GM12878 (cell line): Measurements from ENCODE around the gene ZNRF3. TPM values are rescaled to one million over a fixed set of nuclear protein-coding genes. Genes with fewer than 3 reads are reported as not detected.

ENCODE experiments used
- CBFB ChIP-seq: IDR thresholded peaks from 2 replicates; pipeline ENCODE4 v1.6.1; 2016; ENCODE audit warnings: antibody characterized with exemption, low read depth
- CREM ChIP-seq: IDR thresholded peaks from 2 replicates; pipeline ENCODE4 v1.6.1; 2014; ENCODE audit warnings: antibody characterized with exemption, low read depth
- EED ChIP-seq: sonication (generic); IDR thresholded peaks from 2 replicates; pipeline ENCODE4 v1.6.1; 2016; ENCODE audit warnings: antibody characterized with exemption, low read depth
- EP300 ChIP-seq, 2 experiments: fragments of 150-350 bp in 1 of 2; IDR thresholded peaks; 2 replicates each; pipeline ENCODE4 v1.6.1; 2011 to 2012; ENCODE audit warnings: low read depth in 2 of 2, low read length in 2 of 2, borderline replicate concordance in 1 of 2, improper control_type of control experiment in 1 of 2, inconsistent platforms in 1 of 2; ENCODE audit not compliant: control insufficient read depth in 1 of 2
- GATAD2B ChIP-seq: fragments of 450-650 bp; conservative IDR thresholded peaks from 2 replicates; pipeline ENCODE4 v1.6.1; 2017; ENCODE audit warnings: low read depth, mild to moderate bottlenecking, moderate library complexity
- IKZF1 ChIP-seq: fragments of 450-650 bp; conservative IDR thresholded peaks from 2 replicates; pipeline ENCODE4 v1.6.1; 2017; ENCODE audit warnings: antibody characterized with exemption, mild to moderate bottlenecking
- JUNB ChIP-seq: IDR thresholded peaks from 2 replicates; pipeline ENCODE4 v1.6.1; 2016; ENCODE audit warnings: antibody characterized with exemption, mild to moderate bottlenecking
- KLF5 ChIP-seq: fragments of 450-650 bp; IDR thresholded peaks from 2 replicates; pipeline ENCODE4 v1.6.1; 2014; ENCODE audit warnings: mild to moderate bottlenecking; ENCODE audit not compliant: partially characterized antibody
- LARP7 ChIP-seq: fragments of 450-650 bp; IDR thresholded peaks from 2 replicates; pipeline ENCODE4 v1.6.1; 2017; ENCODE audit warnings: mild to moderate bottlenecking
- MEF2B ChIP-seq: fragments of 450-650 bp; IDR thresholded peaks from 2 replicates; pipeline ENCODE4 v1.6.1; 2018; ENCODE audit warnings: mild to moderate bottlenecking, moderate library complexity; ENCODE audit not compliant: partially characterized antibody, poor library complexity, severe bottlenecking
- MXI1 ChIP-seq: fragments of 150-350 bp; IDR thresholded peaks from 2 replicates; pipeline ENCODE4 v1.6.1; 2011; ENCODE audit warnings: low read depth, mild to moderate bottlenecking, inconsistent platforms, low read length, improper control_type of control experiment
- MYB ChIP-seq: fragments of 150-350 bp; IDR thresholded peaks from 2 replicates; pipeline ENCODE4 v1.6.1; 2014; ENCODE audit warnings: mild to moderate bottlenecking, low read depth, low read length, borderline replicate concordance
- NBN ChIP-seq: fragments of 450-650 bp; IDR thresholded peaks from 2 replicates; pipeline ENCODE4 v1.6.1; 2016
- NFIC ChIP-seq: IDR thresholded peaks from 2 replicates; pipeline ENCODE4 v1.6.1; 2012; ENCODE audit warnings: low read depth, mild to moderate bottlenecking, inconsistent platforms, low read length, moderate library complexity
- NR2C2 ChIP-seq: IDR thresholded peaks from 2 replicates; pipeline ENCODE4 v1.6.1; 2011; ENCODE audit warnings: borderline replicate concordance, low read depth; ENCODE audit not compliant: control insufficient read depth, insufficient read length
- PAX5 ChIP-seq: IDR thresholded peaks from 2 replicates; pipeline ENCODE4 v1.6.1; 2011; ENCODE audit warnings: low read depth, low read length, borderline replicate concordance
- PAX8 ChIP-seq: fragments of 450-650 bp; IDR thresholded peaks from 2 replicates; pipeline ENCODE4 v1.6.1; 2017; ENCODE audit warnings: mild to moderate bottlenecking, moderate library complexity
- PML ChIP-seq: IDR thresholded peaks from 2 replicates; pipeline ENCODE4 v1.6.1; 2012; ENCODE audit warnings: low read length, inconsistent platforms
- POU2F2 ChIP-seq: IDR thresholded peaks from 3 replicates; pipeline ENCODE4 v1.6.1; 2011; ENCODE audit warnings: low read depth, mild to moderate bottlenecking, low read length, borderline replicate concordance
- SREBF2 ChIP-seq: IDR thresholded peaks from 2 replicates; pipeline ENCODE4 v1.6.1; 2012; ENCODE audit warnings: mild to moderate bottlenecking, low read length
- TBL1XR1 ChIP-seq: IDR thresholded peaks from 2 replicates; pipeline ENCODE4 v1.6.1; 2012; ENCODE audit warnings: low read depth, low read length, improper control_type of control experiment
- TCF12 ChIP-seq: IDR thresholded peaks from 2 replicates; pipeline ENCODE4 v1.6.1; 2011; ENCODE audit warnings: low read depth, mild to moderate bottlenecking, low read length
- TCF7 ChIP-seq: IDR thresholded peaks from 2 replicates; pipeline ENCODE4 v1.6.1; 2014; ENCODE audit warnings: antibody characterized with exemption, borderline replicate concordance
- ZSCAN29 ChIP-seq: fragments of 450-650 bp; IDR thresholded peaks from 2 replicates; pipeline ENCODE4 v1.6.1; 2017; ENCODE audit warnings: mild to moderate bottlenecking, moderate library complexity
- polyA plus RNA-seq, 11 experiments: library from polyadenylated mRNA; depleted of rRNA in 4 of 11; unstranded in 6 of 11; stranded (reverse) in 5 of 11; fragments of >200 nt; fragmentation: Nextera tagmentation in 4 of 11; fragmentation: Illumina TruSeq in 1 of 11; extraction: Ambion mirVana in 4 of 11; extraction: Trizol in 1 of 11; gene quantifications; 1 replicate in 1 of 11; 2 replicates in 10 of 11; pipeline versions ENCODE4 v1.2.1 to v1.2.3, GENCODE V29; 2011 to 2016; ENCODE audit warnings: inconsistent platforms in 2 of 11, missing spikeins in 2 of 11, low read depth in 1 of 11
- total RNA-seq, 4 experiments: library from RNA; depleted of rRNA in 3 of 4; stranded (reverse); fragments of >200 nt in 3 of 4; fragmentation: Illumina TruSeq in 1 of 4; extraction: Trizol in 1 of 4; gene quantifications; 2 replicates each; pipeline versions ENCODE4 v1.2.1 to v1.2.3, GENCODE V29; 2013 to 2021
- TF ChIP-seq, protein P1 (sequence below): fragments of 450-650 bp; IDR thresholded peaks from 2 replicates; pipeline ENCODE4 v1.6.1; 2017; ENCODE audit warnings: borderline replicate concordance
- TF ChIP-seq, protein P2 (sequence below): fragments of 450-650 bp; conservative IDR thresholded peaks from 2 replicates; pipeline ENCODE4 v1.6.1; 2017; ENCODE audit warnings: mild to moderate bottlenecking, moderate library complexity
- TF ChIP-seq, protein P3 (sequence below): IDR thresholded peaks from 2 replicates; pipeline ENCODE4 v1.6.1; 2012; ENCODE audit warnings: low read depth, low read length, improper control_type of control experiment
- TF ChIP-seq, protein P4 (sequence below): fragments of 450-650 bp; formaldehyde crosslinking; IDR thresholded peaks from 2 replicates; pipeline ENCODE4 v1.4.0; 2022; ENCODE audit warnings: mild to moderate bottlenecking, moderate library complexity

The ZNRF3 gene
- total and polyA plus RNA-seq, 10 of the 15 experiments (the other 5 are each of a cell fraction or from before 2014, with no cell fraction given) = 0.05 to 2.4 (median 0.46) TPM

DNA sequence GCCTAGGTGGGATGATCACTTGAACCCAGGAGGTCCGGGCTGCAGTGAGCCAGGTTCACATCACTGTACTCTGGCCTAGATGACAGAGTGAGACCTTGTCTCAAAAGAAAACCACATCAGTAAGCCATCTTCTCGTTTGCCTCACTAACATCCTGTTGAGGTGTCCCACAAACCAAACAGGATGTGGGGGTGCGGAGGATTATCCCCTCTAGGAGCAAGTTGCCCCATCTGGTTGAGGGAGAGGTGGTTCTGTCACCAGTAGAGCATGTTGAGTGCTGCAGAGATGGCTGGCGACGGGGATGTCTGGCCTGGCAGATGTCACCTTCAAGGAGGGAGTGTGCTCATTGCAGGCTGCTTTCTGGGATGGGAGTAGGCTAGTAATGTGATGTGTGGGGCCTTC, 72.4 kb downstream of the ZNRF3 start (continued):
- no peak for TF ChIP-seq ZSCAN29
- peak; percentile 61 to 65; a peak in 3 of 4 replicates for TF ChIP-seq EP300 (IDR thresholded peaks at IDR 0.05; ENCODE audit: borderline replicate concordance in 1 of 2, control insufficient read depth in 1 of 2, low read depth in 2 of 2, low read length in 2 of 2)
- TF ChIP-seq GATAD2B = 0 out of 2 replicates have a peak, but pooled peaks have one; percentile 64
- TF ChIP-seq, protein P1, sequence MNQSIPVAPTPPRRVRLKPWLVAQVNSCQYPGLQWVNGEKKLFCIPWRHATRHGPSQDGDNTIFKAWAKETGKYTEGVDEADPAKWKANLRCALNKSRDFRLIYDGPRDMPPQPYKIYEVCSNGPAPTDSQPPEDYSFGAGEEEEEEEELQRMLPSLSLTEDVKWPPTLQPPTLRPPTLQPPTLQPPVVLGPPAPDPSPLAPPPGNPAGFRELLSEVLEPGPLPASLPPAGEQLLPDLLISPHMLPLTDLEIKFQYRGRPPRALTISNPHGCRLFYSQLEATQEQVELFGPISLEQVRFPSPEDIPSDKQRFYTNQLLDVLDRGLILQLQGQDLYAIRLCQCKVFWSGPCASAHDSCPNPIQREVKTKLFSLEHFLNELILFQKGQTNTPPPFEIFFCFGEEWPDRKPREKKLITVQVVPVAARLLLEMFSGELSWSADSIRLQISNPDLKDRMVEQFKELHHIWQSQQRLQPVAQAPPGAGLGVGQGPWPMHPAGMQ = peak; percentile 84
- TF ChIP-seq POU2F2 = peak; percentile 61; the same call in 1 of the 3 replicates
- TF ChIP-seq PAX8 = no peak
- TF ChIP-seq, protein P2, sequence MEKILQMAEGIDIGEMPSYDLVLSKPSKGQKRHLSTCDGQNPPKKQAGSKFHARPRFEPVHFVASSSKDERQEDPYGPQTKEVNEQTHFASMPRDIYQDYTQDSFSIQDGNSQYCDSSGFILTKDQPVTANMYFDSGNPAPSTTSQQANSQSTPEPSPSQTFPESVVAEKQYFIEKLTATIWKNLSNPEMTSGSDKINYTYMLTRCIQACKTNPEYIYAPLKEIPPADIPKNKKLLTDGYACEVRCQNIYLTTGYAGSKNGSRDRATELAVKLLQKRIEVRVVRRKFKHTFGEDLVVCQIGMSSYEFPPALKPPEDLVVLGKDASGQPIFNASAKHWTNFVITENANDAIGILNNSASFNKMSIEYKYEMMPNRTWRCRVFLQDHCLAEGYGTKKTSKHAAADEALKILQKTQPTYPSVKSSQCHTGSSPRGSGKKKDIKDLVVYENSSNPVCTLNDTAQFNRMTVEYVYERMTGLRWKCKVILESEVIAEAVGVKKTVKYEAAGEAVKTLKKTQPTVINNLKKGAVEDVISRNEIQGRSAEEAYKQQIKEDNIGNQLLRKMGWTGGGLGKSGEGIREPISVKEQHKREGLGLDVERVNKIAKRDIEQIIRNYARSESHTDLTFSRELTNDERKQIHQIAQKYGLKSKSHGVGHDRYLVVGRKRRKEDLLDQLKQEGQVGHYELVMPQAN = no peak
- no peak for TF ChIP-seq SREBF2
- no peak for TF ChIP-seq KLF5
- peak; percentile 83 for TF ChIP-seq TCF7
- peak; percentile 68; the same call in 1 of the 2 replicates for TF ChIP-seq TBL1XR1
- peak; percentile 91 for TF ChIP-seq EED
- TF ChIP-seq IKZF1 = peak; percentile 95
- peak; percentile 87; the same call in 1 of the 2 replicates for TF ChIP-seq PAX5
- peak; percentile 19 for TF ChIP-seq MEF2B
- no peak for TF ChIP-seq JUNB
- peak; percentile 79 for TF ChIP-seq NFIC
- TF ChIP-seq, protein P3, sequence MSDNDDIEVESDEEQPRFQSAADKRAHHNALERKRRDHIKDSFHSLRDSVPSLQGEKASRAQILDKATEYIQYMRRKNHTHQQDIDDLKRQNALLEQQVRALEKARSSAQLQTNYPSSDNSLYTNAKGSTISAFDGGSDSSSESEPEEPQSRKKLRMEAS = no peak; the same call in 1 of the 2 replicates
- TF ChIP-seq MYB = no peak
- no peak for TF ChIP-seq LARP7
- no peak for TF ChIP-seq MXI1
- TF ChIP-seq, protein P4, sequence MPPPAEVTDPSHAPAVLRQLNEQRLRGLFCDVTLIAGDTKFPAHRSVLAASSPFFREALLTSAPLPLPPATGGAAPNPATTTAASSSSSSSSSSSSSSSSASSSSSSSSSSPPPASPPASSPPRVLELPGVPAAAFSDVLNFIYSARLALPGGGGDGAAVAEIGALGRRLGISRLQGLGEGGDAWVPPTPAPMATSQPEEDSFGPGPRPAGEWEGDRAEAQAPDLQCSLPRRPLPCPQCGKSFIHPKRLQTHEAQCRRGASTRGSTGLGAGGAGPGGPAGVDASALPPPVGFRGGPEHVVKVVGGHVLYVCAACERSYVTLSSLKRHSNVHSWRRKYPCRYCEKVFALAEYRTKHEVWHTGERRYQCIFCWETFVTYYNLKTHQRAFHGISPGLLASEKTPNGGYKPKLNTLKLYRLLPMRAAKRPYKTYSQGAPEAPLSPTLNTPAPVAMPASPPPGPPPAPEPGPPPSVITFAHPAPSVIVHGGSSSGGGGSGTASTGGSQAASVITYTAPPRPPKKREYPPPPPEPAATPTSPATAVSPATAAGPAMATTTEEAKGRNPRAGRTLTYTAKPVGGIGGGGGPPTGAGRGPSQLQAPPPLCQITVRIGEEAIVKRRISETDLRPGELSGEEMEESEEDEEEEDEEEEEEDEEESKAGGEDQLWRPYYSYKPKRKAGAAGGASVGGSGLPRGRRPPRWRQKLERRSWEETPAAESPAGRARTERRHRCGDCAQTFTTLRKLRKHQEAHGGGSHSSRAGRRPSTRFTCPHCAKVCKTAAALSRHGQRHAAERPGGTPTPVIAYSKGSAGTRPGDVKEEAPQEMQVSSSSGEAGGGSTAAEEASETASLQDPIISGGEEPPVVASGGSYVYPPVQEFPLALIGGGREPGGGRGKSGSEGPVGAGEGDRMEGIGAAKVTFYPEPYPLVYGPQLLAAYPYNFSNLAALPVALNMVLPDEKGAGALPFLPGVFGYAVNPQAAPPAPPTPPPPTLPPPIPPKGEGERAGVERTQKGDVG = no peak
- peak; percentile 69; the same call in 1 of the 2 replicates for TF ChIP-seq NBN
- TF ChIP-seq TCF12 = peak; percentile 77
- TF ChIP-seq CREM = peak; percentile 35; the same call in 1 of the 2 replicates
- no peak for TF ChIP-seq PML
- no peak for TF ChIP-seq NR2C2
- TF ChIP-seq CBFB = peak; percentile 93
